NB4 (cell line): ENCODE results near the gene APOL2.
A peak's percentile ranks its signal among the peaks of the same experiment; 100 is the strongest.

Experiments
- DNase-seq: peaks from one replicate; pipeline ENCODE4 v3.0.0; 2010; ENCODE audit warnings: low read depth
- H3K4me3 ChIP-seq: one replicate; pipeline ENCODE4 v1.5.1; 2011; ENCODE audit warnings: mild to moderate bottlenecking, low read depth, low read length, moderate library complexity
- CTCF ChIP-seq: IDR thresholded peaks from one replicate; pipeline ENCODE4 v1.5.1; 2012; ENCODE audit warnings: low read depth, low read length
- MAX ChIP-seq: IDR thresholded peaks from 2 replicates; pipeline ENCODE4 v1.6.1; 2011; ENCODE audit warnings: low read depth, low read length
- MYC ChIP-seq: IDR thresholded peaks from 2 replicates; pipeline ENCODE4 v1.6.1; 2011; ENCODE audit warnings: low read depth, low read length
- POLR2A ChIP-seq: IDR thresholded peaks from 2 replicates; pipeline ENCODE4 v1.6.1; 2011; ENCODE audit warnings: mild to moderate bottlenecking; ENCODE audit not compliant: insufficient read length; ENCODE audit errors: extremely low read depth

Gene APOL2

GRCh38 chr22:36239150-36239400, 252 bp downstream of the APOL2 start:
- H3K4me3 ChIP-seq: peak overlapping the region; percentile 90
- TF ChIP-seq POLR2A (no peak), MAX (no peak), CTCF (no peak)
- DNase-seq: no peak

GRCh38 chr22:36238373-36239149, 766 bp downstream of the APOL2 start:
- no peak for TF ChIP-seq MYC
- no peak for TF ChIP-seq MAX
- no peak for TF ChIP-seq CTCF
- no peak for TF ChIP-seq POLR2A
- peak; percentile 16 for DNase-seq
- H3K4me3 ChIP-seq: peak overlapping the region; percentile 90

- no peak for DNase-seq
- peak overlapping the region; percentile 90 for H3K4me3 ChIP-seq
- TF ChIP-seq MAX (no peak), POLR2A (no peak), MYC (no peak), CTCF (no peak)
Observed at GRCh38 chr22:36237462-36238372, 1.6 kb downstream of the APOL2 start.

GRCh38 chr22:36236388-36237319, 2.7 kb downstream of the APOL2 start:
- no peak for TF ChIP-seq POLR2A
- TF ChIP-seq MYC: no peak
- TF ChIP-seq MAX: no peak
- no peak for TF ChIP-seq CTCF
- DNase-seq: no peak
- H3K4me3 ChIP-seq: no peak overlapping the region

GRCh38 chr22:36235585-36235984, 3.7 kb downstream of the APOL2 start:
- DNase-seq: no peak
- TF ChIP-seq MAX: no peak
- no peak for TF ChIP-seq CTCF
- no peak for TF ChIP-seq POLR2A
- no peak for TF ChIP-seq MYC
- no peak overlapping the region for H3K4me3 ChIP-seq
